Anterior cingulate cortex (tissue), 58 donors: ENCODE measurements around the gene CAV2.
A peak's percentile ranks its signal among the peaks of the same experiment; 100 is the strongest.
"Not testable (repeated sequence)": the region's sequence is repeated elsewhere in the genome, so short reads cannot be mapped to it uniquely, and the experiment has no call there.

Experiments
- DNase-seq, 58 donors: peaks; one replicate each; lab custom pipeline; 2025; lab: John Stamatoyannopoulos, UW

CAV2 gene, protein sequence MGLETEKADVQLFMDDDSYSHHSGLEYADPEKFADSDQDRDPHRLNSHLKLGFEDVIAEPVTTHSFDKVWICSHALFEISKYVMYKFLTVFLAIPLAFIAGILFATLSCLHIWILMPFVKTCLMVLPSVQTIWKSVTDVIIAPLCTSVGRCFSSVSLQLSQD

DNA sequence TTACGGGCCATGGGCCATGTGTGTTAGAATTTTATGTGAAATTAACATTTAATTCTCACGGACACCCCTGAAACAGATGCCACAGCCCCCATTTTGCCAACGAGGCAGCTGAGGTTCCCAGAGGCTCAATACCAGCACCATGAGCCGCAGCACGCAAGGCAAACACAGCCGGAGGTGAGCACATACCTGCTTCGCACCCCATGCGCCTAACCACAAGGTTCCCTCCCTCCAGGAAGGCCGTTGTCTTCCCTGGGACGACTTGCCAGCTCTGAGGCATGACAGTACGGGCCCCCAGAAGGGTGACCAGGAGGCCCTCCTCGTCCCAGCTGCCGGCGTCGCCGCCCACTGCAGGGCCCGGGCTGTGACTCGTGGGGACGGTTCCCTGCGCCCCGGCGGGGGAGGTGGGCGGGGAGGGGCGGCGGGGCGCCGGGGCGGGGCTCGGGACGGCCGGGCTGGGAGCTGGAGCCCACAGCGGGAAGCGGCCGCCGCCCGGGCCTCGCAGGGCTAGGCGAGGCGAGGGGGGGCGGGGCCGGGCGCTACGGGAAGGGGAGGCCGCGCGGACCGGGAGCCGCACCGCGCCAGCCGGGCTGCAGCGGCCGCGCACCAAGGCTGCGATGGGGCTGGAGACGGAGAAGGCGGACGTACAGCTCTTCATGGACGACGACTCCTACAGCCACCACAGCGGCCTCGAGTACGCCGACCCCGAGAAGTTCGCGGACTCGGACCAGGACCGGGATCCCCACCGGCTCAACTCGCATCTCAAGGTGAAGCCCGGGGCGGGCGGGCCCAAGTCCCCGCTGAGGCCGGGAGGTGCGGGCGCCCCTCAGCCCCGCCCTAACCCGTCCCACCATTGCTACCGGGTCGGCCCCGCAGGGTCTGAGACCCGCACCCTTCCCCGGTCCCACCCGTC lies at the start of gene CAV2:
Gene CAV2, plus strand, starts transcription at position 571 of the 910 bp plus-strand sequence. Its CDS starts 44 bp downstream, at position 615.
- DNase-seq: peak in 8 of 58 donors; percentile 6 to 49 (median 23)

DNA sequence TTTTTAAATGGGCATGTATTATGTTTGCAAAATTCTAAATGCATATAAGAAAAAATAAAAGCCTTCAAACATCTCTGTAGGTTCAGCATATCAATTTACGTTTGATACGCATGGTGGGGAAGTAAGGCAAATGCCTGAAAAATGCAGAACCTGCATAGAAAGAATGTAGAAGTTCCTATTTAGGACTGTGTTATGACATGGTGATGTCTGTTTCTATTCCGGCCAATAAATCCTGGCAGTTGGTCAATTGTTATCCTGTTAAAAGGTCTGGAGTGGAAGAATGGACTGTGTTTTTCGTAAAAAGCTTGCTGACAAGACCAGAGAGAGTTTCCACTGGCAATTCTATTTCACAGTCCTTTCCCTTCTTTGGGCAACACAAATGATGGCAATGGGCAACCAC lies 49.6 kb upstream of the CAV2 start:
- no peak for DNase-seq

DNA sequence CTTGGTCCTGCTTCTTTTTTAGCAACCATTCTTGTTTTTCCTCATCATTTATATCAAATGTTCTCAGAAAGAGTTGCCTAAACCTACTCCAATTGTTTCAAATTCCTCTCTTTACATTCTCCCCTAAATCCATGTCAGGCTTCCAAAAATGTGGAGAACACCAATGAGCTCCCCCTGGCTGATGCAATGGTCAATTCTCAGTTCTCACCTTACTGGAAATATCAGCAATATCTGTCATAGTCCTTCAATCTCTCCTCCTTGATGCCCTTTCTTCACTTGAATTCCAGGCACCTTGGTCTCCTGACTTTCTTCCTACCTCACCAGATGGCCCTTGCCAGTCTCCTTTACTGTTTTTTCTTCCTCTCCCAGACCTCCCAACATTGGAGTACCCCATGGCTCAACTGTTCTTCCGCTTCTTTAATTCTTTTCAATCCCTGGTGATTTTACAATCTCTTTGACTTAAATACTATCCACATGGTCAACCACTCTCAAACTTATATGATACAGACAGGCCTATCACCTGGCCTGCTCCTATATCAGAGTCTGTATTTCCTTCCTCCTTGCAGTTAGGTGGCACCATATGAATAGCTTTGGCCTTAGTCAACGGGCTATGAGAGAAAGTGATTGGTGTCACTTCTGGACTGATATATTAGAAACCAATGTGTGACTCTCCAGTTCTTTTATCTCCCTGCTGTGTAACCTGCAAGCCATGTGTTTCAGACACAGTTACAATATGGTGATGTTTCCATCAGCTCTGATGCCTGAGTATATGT lies 47.4 kb upstream of the CAV2 start:
- DNase-seq: no peak

DNA sequence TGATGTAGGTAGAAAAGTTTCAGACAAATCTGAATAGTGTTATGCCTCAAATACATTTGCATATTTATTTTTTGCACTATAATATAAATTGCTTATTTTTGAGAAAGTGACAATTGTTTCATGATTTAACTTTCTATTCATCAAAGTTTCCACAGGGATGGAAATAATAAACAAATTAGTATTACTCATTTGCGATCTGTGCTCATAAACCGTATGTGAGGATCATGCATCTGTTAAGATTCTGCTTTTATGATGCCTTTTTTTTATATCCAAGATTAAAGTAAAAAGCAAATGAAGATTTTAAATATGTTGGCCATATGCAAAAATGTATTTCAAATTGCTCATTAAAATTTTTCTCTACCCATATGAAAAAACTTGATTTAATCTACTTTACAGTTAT lies 45.2 kb upstream of the CAV2 start:
- DNase-seq: no peak

DNA sequence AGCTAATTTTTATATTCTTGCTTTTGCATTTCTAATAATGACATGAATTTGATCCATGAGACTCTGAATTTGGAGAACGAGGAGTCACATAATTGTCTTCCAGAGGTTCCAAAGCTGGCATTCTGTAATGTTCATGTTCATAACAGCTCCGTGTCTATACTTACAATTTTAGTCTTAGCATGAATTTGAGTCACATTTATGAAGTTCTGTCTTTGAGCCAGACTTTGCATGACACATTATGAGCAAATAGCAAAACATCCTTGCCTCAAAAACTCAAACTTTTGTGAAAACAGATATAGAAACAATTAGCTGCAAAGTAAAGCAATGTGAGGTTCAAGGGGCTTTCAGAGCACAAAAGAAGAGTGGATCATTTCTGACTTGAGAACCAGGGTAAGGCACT lies 44.5 kb upstream of the CAV2 start:
- DNase-seq: no peak

DNA sequence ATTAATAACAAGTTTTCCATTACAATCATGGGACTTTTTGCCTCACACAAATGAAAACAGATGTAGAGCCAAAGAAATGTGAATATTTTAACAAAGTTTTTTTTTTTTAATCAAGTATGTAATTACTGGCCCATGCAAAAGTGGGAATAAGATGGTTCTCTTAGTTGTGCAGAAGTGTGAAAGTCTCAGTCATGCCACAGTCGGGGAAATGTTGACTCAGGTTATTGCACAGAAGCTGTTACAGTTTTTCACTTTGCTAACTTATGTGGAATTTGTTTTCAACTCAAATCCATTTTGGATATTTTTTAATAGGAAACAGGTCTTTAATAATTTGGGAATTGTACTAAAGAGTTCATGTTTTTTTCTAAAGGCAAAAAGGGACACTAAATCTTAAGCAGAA lies 44.0 kb upstream of the CAV2 start:
- DNase-seq: no peak

DNA sequence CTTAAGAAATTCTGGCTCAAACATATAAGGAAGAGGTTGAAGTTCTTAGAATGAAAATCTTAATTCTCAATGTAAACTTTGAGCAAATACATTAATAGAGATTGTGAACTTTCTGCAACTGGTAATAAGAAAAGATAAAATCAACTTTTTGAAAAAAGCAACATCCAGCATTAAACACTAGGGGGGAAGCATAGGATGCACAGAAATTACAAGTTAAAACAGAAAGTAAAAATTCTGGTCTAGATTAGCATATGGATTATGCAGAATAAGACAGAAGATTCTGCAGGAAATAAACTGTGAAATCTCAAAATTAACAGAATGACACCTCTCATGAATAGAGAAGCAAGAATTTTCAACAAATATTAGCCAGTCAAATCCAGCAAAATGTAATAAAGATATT lies 38.0 kb upstream of the CAV2 start:
- DNase-seq: no peak

DNA sequence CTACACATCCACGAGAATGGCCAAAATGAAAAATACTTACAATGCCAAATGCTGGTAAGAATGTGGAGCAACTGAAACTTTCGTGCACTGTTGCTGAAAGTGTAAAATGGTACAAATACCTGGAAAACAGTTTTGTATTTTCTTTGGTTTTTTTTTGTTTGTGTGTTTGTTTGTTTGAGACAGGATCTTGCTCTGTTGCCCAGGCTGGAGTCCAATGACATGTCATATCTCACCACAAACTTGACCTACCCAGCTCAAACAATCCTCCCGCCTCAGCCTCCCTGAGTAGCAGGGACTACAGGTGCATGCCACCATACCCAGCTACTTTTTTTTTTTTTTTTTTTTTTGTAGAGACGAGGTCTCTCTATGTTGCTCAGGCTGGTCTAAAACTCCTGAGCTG lies 35.6 kb upstream of the CAV2 start:
- DNase-seq: no peak

DNA sequence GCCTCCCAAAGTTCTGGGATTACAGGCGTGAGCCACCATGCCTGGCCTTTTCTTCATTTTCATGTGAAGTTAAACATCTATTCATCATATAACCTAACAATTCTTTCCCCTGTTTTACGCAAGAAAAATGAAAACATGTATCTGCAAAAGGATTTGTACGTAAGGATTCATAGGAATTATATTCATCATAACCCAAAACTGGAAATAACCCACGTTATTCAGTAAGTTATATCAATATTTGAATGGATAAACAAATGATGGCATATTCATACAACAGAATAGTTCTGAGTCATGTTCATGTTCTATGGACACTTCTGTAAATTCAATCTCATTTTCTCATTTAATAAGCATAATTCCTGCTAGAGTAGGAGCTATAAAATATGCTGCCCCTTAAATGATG lies 35.2 kb upstream of the CAV2 start:
- no peak for DNase-seq

DNA sequence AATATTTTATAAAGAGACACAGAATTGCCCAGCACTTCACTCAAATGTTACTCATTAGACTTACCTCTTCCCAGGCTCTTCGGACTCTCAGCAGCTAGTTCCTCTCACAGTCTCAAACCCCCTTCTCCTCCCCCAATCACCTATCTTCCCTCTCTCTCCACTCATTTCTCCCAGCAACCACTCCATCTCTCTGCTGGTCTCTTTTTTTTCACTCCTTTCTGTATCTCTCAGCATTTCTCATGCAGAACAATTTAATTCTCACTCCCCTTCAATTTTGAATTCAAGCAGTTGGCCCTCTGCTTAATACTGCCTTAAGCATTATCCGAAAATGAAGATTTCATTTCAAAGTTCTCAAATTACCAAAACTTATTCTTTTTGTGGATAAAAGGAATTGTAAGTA lies 34.4 kb upstream of the CAV2 start:
- DNase-seq: no peak

DNA sequence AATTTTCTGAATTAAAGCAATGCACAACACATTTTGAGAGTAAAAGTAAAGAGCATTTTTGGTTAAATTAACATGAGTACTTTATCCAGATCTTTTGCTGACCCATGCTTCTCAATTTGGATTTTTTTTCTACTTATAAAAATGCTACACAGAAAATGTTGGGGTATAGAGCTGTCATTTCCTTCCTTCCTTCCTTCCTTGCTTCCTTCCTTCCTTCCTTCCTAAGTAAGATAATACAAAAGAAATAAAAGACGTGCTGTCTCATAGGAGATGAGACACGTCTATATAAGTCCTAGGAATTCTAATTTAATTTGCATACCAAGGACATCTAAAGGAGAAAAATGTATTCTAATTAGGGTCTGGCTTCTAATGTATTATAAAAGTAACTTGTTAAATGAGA lies 31.0 kb upstream of the CAV2 start:
- no peak for DNase-seq

DNA sequence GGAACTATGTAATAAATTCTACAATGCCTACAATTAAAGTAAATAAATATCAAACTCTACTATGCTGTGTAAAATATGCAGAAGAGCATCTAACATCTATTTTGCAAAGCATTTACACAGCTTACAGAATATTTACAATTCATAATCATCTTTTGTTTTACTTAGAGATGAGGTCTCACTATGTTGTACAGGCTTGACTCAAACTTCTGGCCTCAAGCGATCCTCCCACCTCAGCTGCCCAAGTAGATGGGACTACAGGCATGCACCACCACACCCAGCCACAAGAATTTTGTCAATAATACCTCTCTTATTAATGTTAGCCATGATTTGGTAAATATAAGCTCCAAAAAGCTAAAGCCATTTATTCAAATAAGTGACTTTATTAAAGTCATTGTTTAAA lies 21.9 kb upstream of the CAV2 start:
- no peak for DNase-seq

DNA sequence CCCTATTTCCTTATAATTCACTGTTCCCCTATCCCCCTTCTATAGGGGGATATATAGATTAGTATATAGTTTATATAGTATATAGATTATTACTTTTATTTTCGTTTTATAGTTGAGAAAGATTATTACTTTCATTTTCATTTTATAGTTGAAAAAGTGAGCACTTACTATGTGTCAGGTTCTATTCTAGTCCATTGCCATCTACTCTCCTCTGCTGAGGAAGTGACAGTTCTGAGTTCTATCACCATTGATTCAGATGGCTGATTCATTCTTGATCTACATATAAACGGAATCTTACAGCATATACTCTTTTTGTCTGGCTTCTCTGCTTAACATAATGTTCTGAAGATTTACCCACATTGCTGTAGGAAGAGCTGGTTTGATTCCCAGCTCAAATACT lies 20.7 kb upstream of the CAV2 start:
- DNase-seq: no peak

DNA sequence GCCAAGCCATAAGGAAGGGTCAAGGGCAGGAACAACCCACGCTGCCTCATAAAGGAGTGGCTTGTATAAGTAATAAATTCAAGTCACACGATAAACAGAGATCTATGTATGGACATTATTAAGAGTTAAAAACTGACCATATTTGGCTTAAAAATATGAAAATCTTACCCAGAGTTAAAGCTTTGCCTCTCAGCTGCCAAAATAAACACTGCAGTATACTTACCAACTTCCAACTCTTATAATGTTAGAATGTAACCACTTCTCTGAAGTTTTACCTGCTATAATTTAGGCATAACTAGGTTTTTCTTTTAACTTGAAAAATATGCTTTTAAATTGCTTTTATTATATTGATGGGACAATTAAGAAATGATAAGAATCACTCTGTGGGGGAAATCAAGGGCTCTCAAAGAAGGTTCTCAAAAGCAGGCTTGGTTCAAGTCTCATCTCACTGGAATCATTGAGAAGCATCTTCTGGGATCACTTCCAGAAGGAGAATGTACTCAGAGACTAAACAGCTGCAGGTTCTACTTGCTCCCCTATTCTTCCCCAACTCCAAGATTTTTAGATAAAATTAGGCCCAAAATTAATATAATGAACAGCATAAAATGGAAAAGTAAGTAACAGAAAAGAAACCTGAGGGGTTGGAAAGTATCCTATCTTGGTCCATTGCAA lies 16.1 kb upstream of the CAV2 start:
- DNase-seq: no peak

DNA sequence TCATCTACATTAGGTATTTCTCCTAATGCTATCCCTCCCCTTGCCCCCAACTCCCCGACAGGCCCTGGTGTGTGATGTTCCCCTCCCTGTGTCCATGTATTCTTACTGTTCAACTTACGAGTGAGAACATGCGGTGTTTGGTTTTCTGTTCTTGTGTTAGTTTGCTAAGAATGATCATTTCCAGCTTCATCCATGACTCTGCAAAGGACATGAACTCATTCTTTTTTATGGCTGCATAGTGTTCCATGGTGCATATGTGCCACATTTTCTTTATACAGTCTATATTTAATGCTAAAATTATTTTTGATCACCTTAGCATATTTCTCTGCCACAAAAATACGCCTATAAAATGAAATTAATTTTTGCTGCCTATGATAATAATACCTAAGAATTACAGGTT lies 15.1 kb upstream of the CAV2 start:
- not testable (repeated sequence) for DNase-seq

DNA sequence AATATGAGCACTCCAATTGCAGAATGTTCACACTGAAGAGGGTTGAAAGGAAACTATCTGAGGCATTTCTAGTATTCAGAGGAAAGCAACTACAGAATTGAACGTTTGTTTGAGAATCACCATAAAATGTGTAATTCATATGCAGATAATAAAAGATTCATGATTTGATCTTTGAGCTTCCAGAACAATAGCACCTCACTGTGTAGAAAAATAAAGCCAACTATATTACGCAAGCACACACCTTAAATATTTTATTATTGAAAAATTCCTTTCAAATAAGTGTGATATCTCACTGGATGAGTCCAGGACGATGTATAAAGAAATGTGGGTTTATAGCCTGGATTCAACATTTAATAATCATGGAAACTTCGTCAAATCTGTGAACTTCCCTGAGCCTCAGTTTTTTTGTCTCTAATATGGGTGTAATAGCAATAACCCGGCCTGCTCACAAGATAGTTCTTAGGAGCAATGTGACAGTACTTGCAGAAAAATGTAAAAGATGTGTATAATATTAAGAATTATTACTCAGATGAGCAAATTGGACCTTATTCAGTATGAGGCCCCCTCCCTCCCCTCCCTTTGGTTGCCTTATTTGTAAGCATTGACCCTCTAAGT lies 11.5 kb upstream of the CAV2 start:
- no peak for DNase-seq

DNA sequence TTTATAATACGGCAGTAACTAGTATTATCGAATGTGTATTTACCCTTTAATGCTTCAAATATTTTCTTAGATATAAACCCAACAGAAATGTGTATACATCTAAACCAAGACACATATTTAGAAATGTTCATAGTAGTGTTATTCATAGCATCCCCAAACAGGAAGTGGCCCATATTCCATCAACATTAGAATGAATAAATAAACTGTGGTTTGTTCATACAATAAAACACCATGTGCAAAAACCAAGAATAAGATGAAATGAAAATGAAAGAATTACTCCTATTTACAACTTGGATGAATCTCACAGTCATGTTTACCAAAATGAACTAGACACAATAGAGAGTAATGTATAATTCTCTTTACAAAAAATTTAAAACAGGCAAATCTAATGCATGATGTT lies 9.2 kb upstream of the CAV2 start:
- DNase-seq: no peak

DNA sequence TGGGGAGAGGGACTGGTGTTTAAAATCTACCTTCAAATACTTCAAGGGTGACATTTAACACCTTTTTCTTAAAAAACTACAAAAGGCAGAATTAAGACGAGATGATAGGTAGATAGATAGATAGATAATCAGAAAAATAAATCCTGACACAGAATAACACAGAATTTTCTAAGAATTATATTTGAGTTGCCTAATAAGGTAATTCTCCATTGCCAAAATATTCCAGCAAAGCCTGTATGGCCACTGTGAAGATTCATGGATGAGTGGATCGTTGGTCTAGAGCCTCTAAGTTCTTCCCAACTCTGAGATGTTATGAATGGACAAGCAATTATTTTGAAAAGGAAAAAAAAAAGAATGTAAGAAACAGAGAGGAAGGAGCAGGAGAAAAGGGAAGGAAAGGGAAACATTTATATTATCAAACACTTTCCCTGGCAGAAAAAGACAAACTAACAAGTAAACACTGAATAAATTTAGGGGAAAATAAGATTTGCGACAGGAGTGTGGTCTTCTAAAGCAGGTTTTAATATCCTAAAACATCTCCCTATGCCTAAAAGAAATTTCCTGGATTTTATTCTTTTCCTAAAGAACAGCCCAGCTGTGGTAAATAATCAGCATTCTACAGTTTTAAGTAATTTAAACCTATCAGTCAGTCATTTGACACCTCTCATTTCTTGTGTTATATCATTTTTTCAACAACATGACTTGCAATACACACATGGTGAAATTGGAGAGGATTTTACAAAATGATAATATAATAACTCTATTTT lies 7.5 kb upstream of the CAV2 start:
- DNase-seq: no peak

DNA sequence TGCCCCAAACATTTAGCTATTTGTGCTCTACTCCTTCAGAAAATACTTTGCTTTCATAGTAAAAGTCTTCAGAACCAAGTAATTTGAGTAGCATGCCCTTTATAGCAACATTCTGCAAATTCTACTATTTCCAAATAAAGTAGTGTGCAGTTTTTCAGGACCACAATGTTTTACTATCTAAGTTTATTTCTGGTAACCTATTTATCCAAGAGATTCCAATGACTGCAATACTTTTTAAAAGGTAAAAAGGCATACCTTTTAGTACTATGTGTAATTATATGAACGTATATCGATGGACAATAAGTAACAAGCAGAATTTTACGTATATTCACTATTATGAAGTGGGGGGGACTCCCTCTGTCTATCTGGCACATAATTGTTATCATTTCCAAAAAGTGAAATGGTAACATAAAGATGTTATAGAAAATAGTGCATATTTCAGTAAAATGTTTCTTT lies 6.9 kb upstream of the CAV2 start:
- DNase-seq: no peak

DNA sequence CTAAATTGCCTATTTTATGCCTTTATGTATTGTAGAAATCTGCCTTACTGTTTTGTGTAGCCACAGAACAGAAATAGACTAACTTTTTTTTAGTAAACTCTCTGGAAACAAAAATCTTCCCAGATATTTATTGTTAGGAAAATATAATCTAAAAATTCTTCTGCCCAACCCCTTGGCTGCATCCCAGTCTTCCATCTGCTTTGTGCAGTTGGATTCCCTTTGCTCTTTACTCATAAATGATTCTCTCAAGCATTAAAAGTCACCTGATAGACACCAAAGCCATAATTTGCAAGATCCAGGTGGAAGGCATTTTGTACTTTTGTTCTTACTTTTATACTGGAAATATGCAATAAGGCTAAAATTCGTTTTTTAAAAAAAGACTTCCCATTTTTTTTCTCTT lies 6.1 kb upstream of the CAV2 start:
- no peak for DNase-seq
